ENCODE results near the gene ECHDC1.

DNA sequence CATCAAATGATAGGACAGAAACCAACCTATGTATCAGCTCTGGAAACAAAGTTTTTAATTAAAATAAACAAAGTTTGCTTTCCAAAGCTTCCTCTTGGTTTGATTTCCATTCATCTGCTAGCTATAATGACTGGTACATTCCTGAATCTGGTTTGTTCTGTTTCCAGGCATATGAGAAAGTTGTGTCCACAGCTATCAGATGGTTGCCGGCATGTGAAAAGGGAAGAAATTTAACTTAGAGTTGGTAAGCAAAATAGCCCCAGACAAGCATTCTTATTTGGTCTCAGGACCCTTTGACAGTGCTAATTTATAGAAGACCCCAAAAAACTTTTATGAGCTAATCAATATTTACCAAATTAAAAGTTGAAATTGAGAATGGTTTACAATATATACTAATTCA lies 80.5 kb downstream of the ECHDC1 start:
- TF ChIP-seq ZC3H10 (CRISPR knock-in tag; IDR thresholded peaks at IDR 0.05) (no peak), CSDC2 (CRISPR knock-in tag; IDR thresholded peaks at IDR 0.05) (no peak), BACH2 (CRISPR knock-in tag; IDR thresholded peaks at IDR 0.05; ENCODE audit: borderline replicate concordance) (no peak), TOX (CRISPR knock-in tag; IDR thresholded peaks at IDR 0.05; ENCODE audit: borderline replicate concordance) (no peak), ESRRG (CRISPR knock-in tag; IDR thresholded peaks at IDR 0.05) (no peak), RARB (CRISPR knock-in tag; IDR thresholded peaks at IDR 0.05) (no peak), ISL1 (CRISPR knock-in tag; IDR thresholded peaks at IDR 0.05) (no peak)
- TF ChIP-seq, protein P1, sequence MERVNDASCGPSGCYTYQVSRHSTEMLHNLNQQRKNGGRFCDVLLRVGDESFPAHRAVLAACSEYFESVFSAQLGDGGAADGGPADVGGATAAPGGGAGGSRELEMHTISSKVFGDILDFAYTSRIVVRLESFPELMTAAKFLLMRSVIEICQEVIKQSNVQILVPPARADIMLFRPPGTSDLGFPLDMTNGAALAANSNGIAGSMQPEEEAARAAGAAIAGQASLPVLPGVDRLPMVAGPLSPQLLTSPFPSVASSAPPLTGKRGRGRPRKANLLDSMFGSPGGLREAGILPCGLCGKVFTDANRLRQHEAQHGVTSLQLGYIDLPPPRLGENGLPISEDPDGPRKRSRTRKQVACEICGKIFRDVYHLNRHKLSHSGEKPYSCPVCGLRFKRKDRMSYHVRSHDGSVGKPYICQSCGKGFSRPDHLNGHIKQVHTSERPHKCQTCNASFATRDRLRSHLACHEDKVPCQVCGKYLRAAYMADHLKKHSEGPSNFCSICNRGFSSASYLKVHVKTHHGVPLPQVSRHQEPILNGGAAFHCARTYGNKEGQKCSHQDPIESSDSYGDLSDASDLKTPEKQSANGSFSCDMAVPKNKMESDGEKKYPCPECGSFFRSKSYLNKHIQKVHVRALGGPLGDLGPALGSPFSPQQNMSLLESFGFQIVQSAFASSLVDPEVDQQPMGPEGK (CRISPR knock-in tag; IDR thresholded peaks at IDR 0.05; ENCODE audit: borderline replicate concordance) = no peak
- TF ChIP-seq, protein P2, sequence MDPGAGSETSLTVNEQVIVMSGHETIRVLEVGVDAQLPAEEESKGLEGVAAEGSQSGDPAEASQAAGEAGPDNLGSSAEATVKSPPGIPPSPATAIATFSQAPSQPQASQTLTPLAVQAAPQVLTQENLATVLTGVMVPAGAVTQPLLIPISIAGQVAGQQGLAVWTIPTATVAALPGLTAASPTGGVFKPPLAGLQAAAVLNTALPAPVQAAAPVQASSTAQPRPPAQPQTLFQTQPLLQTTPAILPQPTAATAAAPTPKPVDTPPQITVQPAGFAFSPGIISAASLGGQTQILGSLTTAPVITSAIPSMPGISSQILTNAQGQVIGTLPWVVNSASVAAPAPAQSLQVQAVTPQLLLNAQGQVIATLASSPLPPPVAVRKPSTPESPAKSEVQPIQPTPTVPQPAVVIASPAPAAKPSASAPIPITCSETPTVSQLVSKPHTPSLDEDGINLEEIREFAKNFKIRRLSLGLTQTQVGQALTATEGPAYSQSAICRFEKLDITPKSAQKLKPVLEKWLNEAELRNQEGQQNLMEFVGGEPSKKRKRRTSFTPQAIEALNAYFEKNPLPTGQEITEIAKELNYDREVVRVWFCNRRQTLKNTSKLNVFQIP (CRISPR knock-in tag; IDR thresholded peaks at IDR 0.05; ENCODE audit: borderline replicate concordance, low read depth) = no peak

All from SK-N-SH treated with all-trans-retinoic acid at 6 μM for 48 hours (cell line).